ENCODE data around the gene SMARCC1. TPM values are rescaled to one million over a fixed set of nuclear protein-coding genes. Genes with fewer than 3 reads are reported as not detected.

Gene SMARCC1
- total RNA-seq, 1 experiment from 2014 or later, result 130 TPM

DNA sequence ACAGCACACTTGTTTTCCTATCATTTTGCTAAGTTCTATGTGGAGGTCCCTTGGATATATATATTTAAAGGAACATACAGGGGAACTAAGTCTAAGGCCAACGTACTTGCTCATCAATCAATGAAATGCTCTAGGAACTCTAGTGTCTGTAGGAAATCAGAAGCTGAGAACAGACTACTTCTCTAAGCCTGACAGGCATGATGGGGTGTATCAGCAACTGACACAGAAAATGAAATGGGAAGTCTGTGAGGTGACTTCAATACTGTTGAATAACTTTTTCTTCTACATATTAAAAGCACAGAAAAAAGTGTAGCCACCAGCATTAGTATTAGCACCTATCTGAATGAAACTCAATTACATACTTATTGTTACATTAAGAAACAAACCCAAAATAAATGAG, 146.2 kb downstream of the SMARCC1 start:
- TF ChIP-seq CTCF (conservative IDR thresholded peaks at IDR 0.05), result no peak
- TF ChIP-seq EZH2 (IDR thresholded peaks at IDR 0.05; ENCODE audit: low read depth), result no peak
- CTCF ChIA-PET, result no interaction called here
- Histone ChIP-seq H3K27me3 (ENCODE audit: insufficient read depth, low read depth) (no peaks in the 10 kb centered on the region), H3K9me2 (ENCODE audit: insufficient read depth) (no peaks in the 10 kb centered on the region), H3K4me3 (no peak overlapping the region), H3F3A (ENCODE audit: insufficient read depth, low read depth) (no peaks in the 10 kb centered on the region), H4K20me1 (ENCODE audit: insufficient read depth) (peaks cover 3% of the 10 kb centered on the region; the same call in 1 of the 2 replicates), H3K4me1 (replicated peaks; ENCODE audit: insufficient read depth) (no peaks in the 10 kb centered on the region), H3K36me3 (ENCODE audit: low read depth) (peaks cover 16% of the 10 kb centered on the region; the same call in 1 of the 2 replicates), H3K9me3 (ENCODE audit: insufficient read depth, low read depth) (no peaks in the 10 kb centered on the region), H3K27ac (no peak overlapping the region), H3K4me2 (no peak overlapping the region), H3K79me2 (ENCODE audit: low read depth) (no peaks in the 10 kb centered on the region), H2AFZ (no peak overlapping the region)
- intact Hi-C loops (cut with micrococcal nuclease; ENCODE audit: unreplicated experiment), result no loop called here
- POLR2A ChIA-PET (ENCODE audit: unreplicated experiment), result no interaction called here
- DNase-seq, result no peak
- BruUV-seq (replicated peaks), result no TSS peak

DNA sequence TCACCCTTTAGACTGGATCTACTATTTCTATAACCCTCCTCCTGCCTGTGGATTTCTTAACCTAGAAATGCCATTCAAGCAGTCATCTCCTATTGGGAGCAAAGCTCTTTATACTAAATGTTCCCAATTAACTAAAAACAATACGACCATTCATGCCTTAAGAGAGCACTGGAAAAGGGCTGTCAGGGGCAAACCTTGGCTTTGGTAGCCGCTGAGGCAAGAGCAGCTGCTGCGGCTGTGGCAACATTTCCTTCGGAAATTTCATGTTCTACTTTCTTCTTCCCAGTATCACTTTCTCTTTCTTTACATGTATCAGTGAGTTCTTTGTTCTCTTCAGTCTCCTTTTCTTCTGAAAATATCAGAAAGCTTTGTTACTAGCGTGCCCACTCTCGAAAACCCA, 146.7 kb downstream of the SMARCC1 start:
- intact Hi-C loops (cut with micrococcal nuclease; ENCODE audit: unreplicated experiment), result no loop called here

GRCh38 chr3:47630810-47631209, 150.9 kb downstream of the SMARCC1 start:
- TF ChIP-seq CTCF (conservative IDR thresholded peaks at IDR 0.05), result no peak
- no peak for TF ChIP-seq EZH2 (IDR thresholded peaks at IDR 0.05; ENCODE audit: low read depth)
- no peak overlapping the region for H3K27ac ChIP-seq
- H3K27me3 ChIP-seq (ENCODE audit: insufficient read depth, low read depth), result no peaks in the 10 kb centered on the region
- H3F3A ChIP-seq (ENCODE audit: insufficient read depth, low read depth), result no peaks in the 10 kb centered on the region; the same call in 1 of the 2 replicates
- H4K20me1 ChIP-seq (ENCODE audit: insufficient read depth), result no peaks in the 10 kb centered on the region
- intact Hi-C loops (cut with micrococcal nuclease; ENCODE audit: unreplicated experiment), result no loop called here
- H3K4me2 ChIP-seq, result no peak overlapping the region
- no peak overlapping the region for H2AFZ ChIP-seq
- CTCF ChIA-PET, result no interaction called here
- no peaks in the 10 kb centered on the region for H3K9me3 ChIP-seq (ENCODE audit: insufficient read depth, low read depth)
- no peaks in the 10 kb centered on the region for H3K9me2 ChIP-seq (ENCODE audit: insufficient read depth)
- H3K36me3 ChIP-seq (ENCODE audit: low read depth), result peaks cover 20% of the 10 kb centered on the region; the same call in 1 of the 2 replicates
- POLR2A ChIA-PET (ENCODE audit: unreplicated experiment), result no interaction called here
- no peak for DNase-seq
- H3K4me3 ChIP-seq, result no peak overlapping the region
- H3K4me1 ChIP-seq (replicated peaks; ENCODE audit: insufficient read depth), result no peaks in the 10 kb centered on the region
- no TSS peak for BruUV-seq (replicated peaks)
- no peaks in the 10 kb centered on the region for H3K79me2 ChIP-seq (ENCODE audit: low read depth)

More for the DNA sequence above, 146.7 kb downstream of the SMARCC1 start:
- Histone ChIP-seq H3F3A (ENCODE audit: insufficient read depth, low read depth) (no peaks in the 10 kb centered on the region), H3K9me2 (ENCODE audit: insufficient read depth) (no peaks in the 10 kb centered on the region), H3K79me2 (ENCODE audit: low read depth) (no peaks in the 10 kb centered on the region), H4K20me1 (ENCODE audit: insufficient read depth) (peaks cover 3% of the 10 kb centered on the region; the same call in 1 of the 2 replicates), H3K9me3 (ENCODE audit: insufficient read depth, low read depth) (no peaks in the 10 kb centered on the region), H3K27me3 (ENCODE audit: insufficient read depth, low read depth) (no peaks in the 10 kb centered on the region), H3K4me3 (no peak overlapping the region), H3K4me1 (replicated peaks; ENCODE audit: insufficient read depth) (no peaks in the 10 kb centered on the region), H3K27ac (no peak overlapping the region), H3K36me3 (ENCODE audit: low read depth) (peaks cover 16% of the 10 kb centered on the region; the same call in 1 of the 2 replicates), H3K4me2 (no peak overlapping the region), H2AFZ (no peak overlapping the region)
- ChIA-PET CTCF (no interaction called here), POLR2A (ENCODE audit: unreplicated experiment) (no interaction called here)
- no peak for DNase-seq
- no TSS peak for BruUV-seq (replicated peaks)
- no peak for TF ChIP-seq CTCF (conservative IDR thresholded peaks at IDR 0.05)
- TF ChIP-seq EZH2 (IDR thresholded peaks at IDR 0.05; ENCODE audit: low read depth), result no peak

Measured in PC-9 (cell line).